ENCODE measurements around the gene TUBB8B.
"Not testable (repeated sequence)": the region's sequence is repeated elsewhere in the genome, so short reads cannot be mapped to it uniquely, and the experiment has no call there.

Gene TUBB8B

GRCh38 chr18:49176-49665, at the start of gene TUBB8B:
Gene TUBB8B (minus strand): TSS chr18:49615. CDS start chr18:49557, 58 bp downstream.
- not testable (repeated sequence) for DNase-seq (ENCODE audit: low read depth in 2 of 3, low spot score in 2 of 3)

GRCh38 chr18:97252-97914, 48.0 kb upstream of the TUBB8B start:
- DNase-seq (ENCODE audit: low read depth in 2 of 3, low spot score in 2 of 3): not testable (repeated sequence)

GRCh38 chr18:96767-97131, 47.3 kb upstream of the TUBB8B start:
- DNase-seq (ENCODE audit: low read depth in 2 of 3, low spot score in 2 of 3): not testable (repeated sequence)

GRCh38 chr18:96101-96766, 46.8 kb upstream of the TUBB8B start:
- not testable (repeated sequence) for DNase-seq (ENCODE audit: low read depth in 2 of 3, low spot score in 2 of 3)

GRCh38 chr18:95580-95979, 46.2 kb upstream of the TUBB8B start:
- not testable (repeated sequence) for DNase-seq (ENCODE audit: low read depth in 2 of 3, low spot score in 2 of 3)

- DNase-seq (ENCODE audit: low read depth in 2 of 3, low spot score in 2 of 3): not testable (repeated sequence)
These were observed 44.5 kb upstream of the TUBB8B start for GRCh38 chr18:93897-94408.

GRCh38 chr18:91561-91960, 42.1 kb upstream of the TUBB8B start:
- DNase-seq (ENCODE audit: low read depth in 2 of 3, low spot score in 2 of 3): not testable (repeated sequence)

GRCh38 chr18:90396-91193, 41.2 kb upstream of the TUBB8B start:
- DNase-seq (ENCODE audit: low read depth in 2 of 3, low spot score in 2 of 3): not testable (repeated sequence)

GRCh38 chr18:89124-89523, 39.7 kb upstream of the TUBB8B start:
- not testable (repeated sequence) for DNase-seq (ENCODE audit: low read depth in 2 of 3, low spot score in 2 of 3)

- DNase-seq (ENCODE audit: low read depth in 2 of 3, low spot score in 2 of 3): not testable (repeated sequence)
These were observed 35.4 kb upstream of the TUBB8B start for GRCh38 chr18:84801-85200.

GRCh38 chr18:82626-83209, 33.3 kb upstream of the TUBB8B start:
- not testable (repeated sequence) for DNase-seq (ENCODE audit: low read depth in 2 of 3, low spot score in 2 of 3)

GRCh38 chr18:80881-81280, 31.5 kb upstream of the TUBB8B start:
- not testable (repeated sequence) for DNase-seq (ENCODE audit: low read depth in 2 of 3, low spot score in 2 of 3)

- DNase-seq (ENCODE audit: low read depth in 2 of 3, low spot score in 2 of 3): not testable (repeated sequence)
These were observed 30.8 kb upstream of the TUBB8B start for GRCh38 chr18:80202-80601.

GRCh38 chr18:75525-76160, 26.2 kb upstream of the TUBB8B start:
- DNase-seq (ENCODE audit: low read depth in 2 of 3, low spot score in 2 of 3): not testable (repeated sequence)

GRCh38 chr18:73181-73777, 23.9 kb upstream of the TUBB8B start:
- DNase-seq (ENCODE audit: low read depth in 2 of 3, low spot score in 2 of 3): not testable (repeated sequence)

GRCh38 chr18:67701-68100, 18.3 kb upstream of the TUBB8B start:
- DNase-seq (ENCODE audit: low read depth in 2 of 3, low spot score in 2 of 3): not testable (repeated sequence)

GRCh38 chr18:64279-64678, 14.9 kb upstream of the TUBB8B start:
- not testable (repeated sequence) for DNase-seq (ENCODE audit: low read depth in 2 of 3, low spot score in 2 of 3)

GRCh38 chr18:63656-64055, 14.2 kb upstream of the TUBB8B start:
- DNase-seq (ENCODE audit: low read depth in 2 of 3, low spot score in 2 of 3): not testable (repeated sequence)

GRCh38 chr18:54388-54787, 5.0 kb upstream of the TUBB8B start:
- not testable (repeated sequence) for DNase-seq (ENCODE audit: low read depth in 2 of 3, low spot score in 2 of 3)

GRCh38 chr18:48696-49095, 719 bp downstream of the TUBB8B start:
- DNase-seq (ENCODE audit: low read depth in 2 of 3, low spot score in 2 of 3): not testable (repeated sequence)

Data from activated CD8-positive, alpha-beta memory T cell treated with anti-CD3 and anti-CD28 coated beads for 48 hours (primary cell).